Glomerular visceral epithelial cell (primary cell): Measurements from ENCODE around the gene REXO1.
A peak's percentile ranks its signal among the peaks of the same experiment; 100 is the strongest.

ENCODE experiments used
- DNase-seq: peaks from one replicate; pipeline ENCODE4 v3.0.0-alpha.2; 2016; ENCODE audit errors: extremely low spot score

The REXO1 gene

GRCh38 chr19:1860821-1861598 is 12.7 kb upstream of the REXO1 start:
- no peak for DNase-seq

DNA sequence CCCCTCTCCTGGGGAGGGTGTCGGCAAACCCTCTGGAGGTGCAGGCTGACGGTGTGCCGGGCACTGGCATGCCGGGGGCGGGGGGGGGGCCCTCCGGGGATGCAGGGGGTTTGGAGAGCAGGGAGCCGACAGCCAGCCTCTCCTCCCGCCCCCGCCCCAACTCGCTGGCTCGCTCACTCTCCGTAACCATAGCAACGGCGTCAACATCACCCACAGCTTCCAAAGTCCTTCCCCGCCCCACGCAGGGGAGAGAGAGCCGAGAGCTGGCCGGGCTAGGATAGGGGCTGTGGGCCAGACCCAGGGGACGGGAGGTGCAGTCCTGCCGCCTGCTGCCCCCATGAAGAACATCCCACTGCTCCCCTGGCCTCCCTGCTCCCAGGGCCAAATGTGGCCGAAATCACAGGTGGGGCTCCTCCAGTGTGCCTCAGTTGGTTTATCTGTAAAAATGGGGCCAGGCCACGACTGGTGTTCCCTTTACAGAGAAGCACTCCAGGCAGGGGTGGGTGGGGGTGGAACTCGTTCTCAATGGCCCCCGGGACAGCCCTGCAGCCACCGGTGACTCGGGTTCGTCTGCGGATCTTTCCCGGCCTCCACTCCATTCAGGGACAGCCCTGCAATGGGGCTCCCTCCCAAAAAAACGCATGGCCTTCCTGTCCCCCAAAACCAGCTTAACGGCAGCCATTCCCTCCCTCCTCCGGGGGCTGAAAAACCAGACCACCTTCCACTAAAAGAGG is 11.9 kb upstream of the REXO1 start:
- DNase-seq, result peak; percentile 76

- DNase-seq, result no peak
Measured at GRCh38 chr19:1859331-1859781, 11.1 kb upstream of the REXO1 start.

- no peak for DNase-seq
Measured at GRCh38 chr19:1858412-1859081, 10.3 kb upstream of the REXO1 start.

GRCh38 chr19:1857648-1858326 is 9.5 kb upstream of the REXO1 start:
- DNase-seq, result no peak

- peak; percentile 88 for DNase-seq
Measured at GRCh38 chr19:1856698-1857603, 8.7 kb upstream of the REXO1 start.

DNA sequence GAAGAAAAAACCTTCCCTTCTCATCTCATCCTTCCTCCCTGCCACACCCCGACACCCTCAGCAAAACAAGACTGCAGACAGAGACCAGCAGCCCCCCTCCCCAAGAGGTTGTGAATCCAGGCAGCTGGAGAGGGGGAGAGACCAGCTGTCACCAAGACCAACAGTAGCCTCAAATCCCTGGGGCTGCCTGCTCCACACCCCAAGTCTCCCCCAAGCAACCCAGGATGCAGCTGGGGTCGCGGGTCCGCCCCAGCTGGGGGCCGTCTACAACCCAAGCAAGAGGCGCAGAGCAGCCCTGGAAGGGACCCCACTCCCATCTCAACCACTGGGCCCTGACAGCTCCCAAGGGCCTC is 8.0 kb upstream of the REXO1 start:
- no peak for DNase-seq

GRCh38 chr19:1855828-1856255 is 7.6 kb upstream of the REXO1 start:
- no peak for DNase-seq

- DNase-seq, result peak; percentile 55
Measured at GRCh38 chr19:1855040-1855827, 7.0 kb upstream of the REXO1 start.

- DNase-seq, result no peak
Measured at GRCh38 chr19:1854542-1855039, 6.3 kb upstream of the REXO1 start.

GRCh38 chr19:1854039-1854541 is 5.8 kb upstream of the REXO1 start:
- DNase-seq, result no peak

GRCh38 chr19:1853295-1854038 is 5.2 kb upstream of the REXO1 start:
- DNase-seq, result peak; percentile 85

DNA sequence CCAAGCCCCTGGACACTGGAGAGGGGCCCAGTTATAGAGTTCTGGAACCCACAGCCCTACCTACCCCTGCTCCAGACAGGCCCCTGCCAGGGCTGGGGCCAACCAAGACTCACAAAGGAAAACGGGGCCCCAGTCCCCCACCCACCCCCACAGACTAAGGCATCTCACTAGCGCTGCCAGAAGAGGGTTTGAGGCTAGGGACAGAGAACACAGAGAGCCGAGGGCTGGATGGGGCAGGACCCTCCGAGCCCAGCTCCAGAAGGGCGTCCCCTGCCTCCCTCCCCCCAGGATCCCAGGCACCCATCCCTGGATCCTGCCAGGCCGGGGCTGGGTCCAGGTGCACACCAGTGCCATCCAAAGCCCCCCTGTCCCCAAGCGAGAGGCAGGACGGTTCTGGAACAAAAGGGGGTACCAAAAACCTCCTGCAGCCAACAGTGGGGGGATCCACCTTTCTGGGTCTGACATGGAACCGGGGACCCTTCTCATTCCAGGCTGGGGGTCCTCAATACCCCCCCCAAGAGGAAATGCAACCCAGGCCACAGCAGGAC is 4.4 kb upstream of the REXO1 start:
- DNase-seq, result no peak

GRCh38 chr19:1851654-1852580 is 3.6 kb upstream of the REXO1 start:
- no peak for DNase-seq

DNA sequence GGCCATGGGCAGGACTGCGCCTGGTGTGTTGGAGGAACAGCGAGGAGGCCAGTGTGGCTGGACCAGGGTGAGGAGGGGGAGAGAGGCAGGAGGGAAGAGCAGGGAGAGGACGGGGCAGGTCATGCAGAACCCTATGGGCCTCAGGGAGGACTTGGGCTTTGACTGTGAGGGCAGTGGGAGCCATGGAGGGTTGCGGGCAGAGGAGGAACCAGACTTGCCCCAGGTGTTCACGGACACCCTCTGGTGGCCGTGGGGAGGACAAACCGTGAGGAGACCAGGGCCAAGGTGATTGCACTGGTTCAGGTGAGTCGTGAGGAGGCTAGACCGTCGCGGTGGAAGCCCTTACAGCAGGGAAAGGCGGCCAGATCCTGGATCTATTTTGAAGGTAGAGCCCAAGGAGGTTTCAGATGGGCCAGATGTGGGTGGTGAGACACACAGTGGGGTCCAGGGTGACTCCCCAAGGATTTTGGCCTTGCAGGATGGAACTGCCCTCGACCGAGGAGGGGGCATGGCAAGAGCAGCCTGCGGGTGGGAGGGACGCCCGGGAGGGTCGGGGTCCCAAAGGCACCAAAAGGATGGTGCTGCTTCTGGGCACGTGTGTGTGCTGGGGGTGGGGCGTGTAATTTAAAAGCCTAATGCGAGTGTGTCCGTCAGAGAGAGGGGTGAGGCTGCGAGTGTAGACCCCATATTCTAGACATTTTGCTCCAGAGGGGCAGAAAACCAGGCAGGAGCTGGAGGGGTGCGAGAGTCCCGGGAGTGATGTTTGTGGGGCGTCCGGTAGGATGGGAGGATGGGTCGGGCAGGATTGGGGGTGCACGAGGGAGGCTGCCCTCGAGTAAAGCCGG is 2.7 kb upstream of the REXO1 start:
- no peak for DNase-seq

DNA sequence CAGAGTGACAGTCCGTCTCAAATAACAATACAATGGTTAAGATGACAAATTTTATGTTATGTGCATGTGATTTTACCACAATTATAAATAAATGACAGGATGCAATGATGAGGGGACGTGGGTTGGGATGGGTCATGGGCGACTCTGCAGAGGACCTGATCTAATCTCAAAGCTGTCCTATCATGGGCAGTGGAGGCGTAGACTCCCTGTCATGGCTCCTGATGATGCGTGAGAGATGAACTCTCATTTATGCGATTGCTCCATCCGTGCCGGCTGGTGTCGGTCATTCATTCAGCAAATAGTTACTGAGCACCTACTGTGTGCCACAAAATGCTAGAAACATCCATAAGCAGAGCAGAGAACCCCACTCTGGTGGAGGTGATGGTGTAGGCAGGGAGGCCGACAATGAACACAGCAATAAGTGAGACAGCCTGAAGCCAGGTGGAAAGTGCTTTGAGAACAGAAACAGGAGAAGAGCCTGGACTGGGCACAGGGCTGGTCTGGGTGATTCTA is 1.7 kb upstream of the REXO1 start:
- DNase-seq, result no peak

DNA sequence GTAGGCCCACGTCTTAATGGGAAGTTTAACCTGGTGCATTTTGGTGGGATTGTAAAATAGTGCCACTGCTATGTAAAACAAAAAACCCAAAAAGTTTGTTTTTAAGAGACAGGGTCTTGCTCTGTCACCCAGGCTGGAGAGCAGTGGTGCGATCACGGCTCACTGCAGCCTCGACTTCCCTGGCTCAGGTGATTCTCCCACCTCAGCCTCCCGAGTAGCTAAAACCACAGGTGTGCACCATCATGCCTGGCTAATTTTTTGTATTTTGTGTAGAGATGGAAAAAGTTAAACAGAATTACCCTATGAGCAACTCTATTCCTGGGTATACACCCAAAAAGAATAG is 820 bp upstream of the REXO1 start:
- DNase-seq, result no peak
